GM18505 (cell line): ENCODE measurements around the gene TEKT1.
"Not testable (repeated sequence)": the region's sequence is repeated elsewhere in the genome, so short reads cannot be mapped to it uniquely, and the experiment has no call there.

Experiments used
- ATAC-seq: cut with Tn5 transposase; IDR thresholded peaks from one replicate; pipeline ENCODE4 v1.9.1; 2021; ENCODE audit not compliant: unreplicated experiment
- POLR2A ChIP-seq: IDR thresholded peaks from 4 replicates; pipeline ENCODE4 v1.6.1; 2011; ENCODE audit warnings: borderline replicate concordance; ENCODE audit not compliant: insufficient read depth, insufficient read length; ENCODE audit errors: extremely low read depth

Gene TEKT1

DNA sequence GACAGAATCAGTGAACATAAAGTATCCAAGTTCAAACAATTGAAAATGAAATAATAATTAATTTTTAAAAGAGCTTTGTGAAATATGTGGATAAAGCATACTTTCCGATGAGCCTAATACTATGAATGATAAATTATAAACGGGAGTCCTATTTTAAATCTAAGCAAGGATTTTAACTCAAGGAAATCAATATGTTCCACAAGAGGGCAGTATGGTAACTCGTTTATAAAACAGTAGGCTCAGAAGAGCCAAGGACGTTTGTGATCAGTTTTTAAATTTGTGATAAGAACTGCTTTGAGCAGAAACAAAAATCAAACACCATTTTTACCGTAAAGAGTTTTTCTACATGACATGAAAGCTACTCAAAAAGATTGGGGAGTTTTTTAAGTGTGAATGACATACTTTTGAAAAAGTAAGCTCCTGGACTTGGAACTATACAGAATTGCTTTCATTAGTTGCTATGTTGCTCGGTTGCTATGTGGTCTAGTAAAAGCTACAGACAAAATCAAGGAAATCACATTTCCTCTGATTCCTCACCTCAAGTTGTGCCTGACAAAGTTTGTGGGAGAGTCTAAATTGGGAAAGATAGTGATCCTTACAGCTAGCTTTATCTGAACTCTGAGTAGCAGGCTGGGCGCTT is 11.8 kb upstream of the TEKT1 start:
- no peak for ATAC-seq
- no peak for TF ChIP-seq POLR2A

DNA sequence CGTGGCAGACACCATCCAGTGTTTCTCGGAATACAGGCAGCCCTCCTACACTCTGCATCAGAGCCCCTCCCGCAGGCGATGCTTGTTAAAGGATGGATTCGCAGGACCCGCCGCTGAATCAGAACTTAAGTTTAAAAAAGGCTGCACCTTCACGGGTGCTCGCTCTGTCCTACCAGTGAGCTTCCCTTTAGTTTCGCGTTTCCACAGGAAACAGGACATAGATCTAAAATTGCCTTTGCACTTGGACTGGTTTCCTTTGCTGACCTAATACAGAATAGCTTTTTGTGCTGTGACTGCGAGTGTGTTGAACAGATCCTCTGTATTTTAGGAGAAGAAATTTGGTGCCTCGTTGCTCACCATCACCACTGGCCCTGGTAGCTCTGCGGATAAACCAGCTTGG is 10.2 kb upstream of the TEKT1 start:
- ATAC-seq = not testable (repeated sequence)

DNA sequence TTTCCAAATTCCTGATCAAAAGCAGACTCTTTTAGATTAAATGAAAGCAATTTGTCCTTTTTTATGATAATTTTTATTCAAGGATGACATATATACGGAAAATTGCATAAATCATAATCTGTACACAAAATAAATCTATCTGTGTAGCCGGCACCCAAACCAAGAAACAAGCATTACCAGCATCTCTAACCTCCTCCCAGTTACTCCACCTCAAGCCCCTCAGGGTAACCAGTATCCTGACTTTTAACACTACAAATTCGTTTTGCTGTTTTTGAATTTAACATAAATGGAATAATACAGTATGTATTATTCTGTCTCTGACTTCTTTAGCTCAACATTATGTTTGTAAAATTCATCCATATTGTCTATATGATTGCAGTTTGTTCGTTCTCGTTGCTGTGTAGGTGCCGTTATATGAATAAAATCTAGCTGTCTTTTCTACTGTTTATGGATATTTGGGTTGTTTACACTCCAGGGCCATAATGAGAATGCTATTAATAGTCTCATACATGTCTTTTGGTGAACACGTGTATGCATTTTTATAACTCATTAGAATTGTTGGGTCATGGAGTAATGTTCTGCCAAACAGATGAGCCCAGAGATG is 1.0 kb downstream of the TEKT1 start:
- no peak for ATAC-seq
- no peak for TF ChIP-seq POLR2A

DNA sequence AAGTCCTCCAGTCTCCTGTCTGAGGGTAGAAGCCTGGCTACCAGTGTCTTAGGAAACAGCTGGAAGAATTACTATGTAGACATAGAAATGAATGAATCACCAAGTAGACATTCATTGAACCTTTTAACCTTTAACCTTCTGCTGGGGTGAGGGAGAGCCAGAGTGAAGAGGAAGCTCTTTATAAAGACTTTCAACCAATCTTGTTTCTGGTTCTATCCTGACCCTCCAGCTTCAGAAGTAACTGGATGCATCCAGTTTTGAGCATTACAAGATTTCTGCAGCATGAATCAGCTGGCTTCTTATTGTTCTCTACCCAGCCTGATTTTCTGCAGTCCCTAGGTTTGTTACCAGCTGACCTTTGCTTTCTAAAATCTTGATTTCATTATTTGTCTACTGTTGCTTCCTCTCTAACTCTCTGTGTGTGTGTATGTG is 8.5 kb downstream of the TEKT1 start:
- no peak for ATAC-seq
- no peak for TF ChIP-seq POLR2A

DNA sequence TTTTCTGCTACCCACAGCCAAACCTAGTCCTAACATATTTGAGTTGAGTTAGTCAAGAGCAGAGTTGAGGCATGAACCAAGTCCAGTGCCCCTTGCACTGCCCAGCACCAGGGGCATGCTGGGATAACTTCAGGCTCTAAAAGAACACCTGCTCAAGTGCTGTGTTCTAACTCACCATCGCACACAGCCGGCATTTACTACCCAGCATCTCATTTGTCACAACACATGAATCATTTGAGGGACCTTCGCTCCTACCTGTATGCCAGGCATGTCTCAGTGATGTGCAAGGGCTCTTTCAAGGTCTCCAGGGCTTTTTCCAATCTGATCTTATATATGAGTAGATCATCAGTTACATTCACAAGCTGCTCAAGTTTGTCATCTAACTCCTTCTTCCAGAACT is 12.6 kb downstream of the TEKT1 start:
- no peak for ATAC-seq
- no peak for TF ChIP-seq POLR2A

GRCh38 chr17:6816368-6816767 is 15.2 kb downstream of the TEKT1 start:
- ATAC-seq = not testable (repeated sequence)

DNA sequence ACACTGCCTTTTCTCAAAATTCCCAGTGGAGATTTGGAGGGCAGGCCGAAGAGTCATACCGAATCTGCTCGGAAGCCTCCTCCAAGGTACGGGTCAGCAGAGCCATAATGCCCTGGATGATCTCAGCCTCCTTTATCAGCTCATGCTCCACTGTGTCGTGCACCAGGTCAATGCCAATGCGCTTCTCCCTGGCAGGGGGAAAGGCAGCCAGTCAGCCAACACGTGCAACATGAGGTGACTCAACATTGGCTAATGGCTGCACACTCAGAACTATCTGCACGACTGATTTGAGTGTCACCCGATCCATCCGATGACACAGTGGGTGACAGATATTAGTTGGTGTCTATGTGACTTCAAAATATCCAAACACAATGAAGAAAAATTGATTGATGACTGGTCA is 15.8 kb downstream of the TEKT1 start:
- no peak for TF ChIP-seq POLR2A
- no peak for ATAC-seq

DNA sequence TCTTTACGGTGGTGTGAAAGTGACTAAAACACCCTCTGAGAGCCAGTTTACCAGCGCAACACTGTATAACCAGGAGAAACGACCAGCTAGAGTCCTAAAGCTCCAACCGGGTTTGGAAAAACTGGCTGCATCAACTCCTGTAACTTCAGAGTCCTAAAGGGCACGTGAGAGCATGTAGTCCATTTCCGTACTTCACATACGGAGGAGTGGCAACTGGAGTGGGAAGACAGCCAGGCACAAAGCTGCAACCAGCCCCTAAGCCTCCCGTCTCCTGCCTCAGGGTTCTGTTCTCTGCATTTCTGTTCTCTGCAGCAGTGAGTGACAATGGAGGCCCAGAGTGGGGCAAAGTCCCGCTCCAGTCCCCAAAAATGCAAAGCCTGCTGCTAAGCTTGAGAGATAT is 19.2 kb downstream of the TEKT1 start:
- TF ChIP-seq POLR2A = no peak
- ATAC-seq = no peak

GRCh38 chr17:6811510-6811909 is 20.0 kb downstream of the TEKT1 start:
- no peak for TF ChIP-seq POLR2A
- no peak for ATAC-seq

DNA sequence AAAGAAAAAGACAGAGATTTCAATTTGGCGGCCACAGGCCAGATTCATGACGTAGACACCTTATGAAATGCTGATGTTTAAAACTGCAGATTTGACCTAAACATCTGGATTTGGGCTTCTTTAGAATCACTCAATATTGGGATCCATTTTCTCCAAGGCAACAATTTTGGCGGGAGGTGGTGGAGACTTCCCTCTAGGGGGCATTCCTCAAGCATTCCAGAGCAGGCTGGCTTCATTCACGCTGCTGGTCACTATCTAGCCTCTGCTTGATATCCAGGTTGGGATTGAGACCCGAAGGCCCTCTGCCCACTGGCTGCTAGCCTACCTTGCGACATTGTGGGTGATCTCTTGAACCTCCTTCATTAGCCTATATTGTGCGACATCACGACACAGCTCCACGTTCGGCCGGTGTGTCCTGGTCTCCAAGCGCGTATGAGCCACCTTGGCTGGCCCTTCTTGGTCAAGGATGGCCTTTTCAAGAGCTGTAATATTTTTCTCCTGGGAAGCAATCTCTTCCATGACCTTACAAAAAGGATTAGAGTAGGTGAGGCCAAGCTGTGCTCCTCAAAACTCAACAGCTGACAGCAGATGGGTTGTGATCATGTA is 31.0 kb downstream of the TEKT1 start:
- ATAC-seq = no peak
- TF ChIP-seq POLR2A = no peak

DNA sequence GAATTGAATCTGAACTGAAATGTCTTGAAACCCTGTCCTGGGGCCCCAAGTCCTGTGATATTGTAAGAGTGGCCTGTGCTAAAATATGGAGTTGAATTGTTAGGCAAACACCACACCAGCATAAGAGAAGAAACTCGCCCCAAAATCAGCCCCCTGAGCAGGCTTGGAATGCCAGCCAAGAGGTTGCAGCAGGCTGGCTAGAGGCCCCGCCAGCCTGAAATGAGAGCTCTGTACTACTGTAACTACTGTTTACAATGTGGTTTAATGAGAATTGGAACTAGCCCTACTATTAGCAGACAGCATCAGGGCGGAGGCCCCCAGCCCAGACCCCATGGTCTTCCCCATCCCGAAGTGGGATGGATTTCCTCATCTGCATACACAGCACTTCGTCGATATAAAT is 31.8 kb downstream of the TEKT1 start:
- no peak for ATAC-seq
- no peak for TF ChIP-seq POLR2A

- no peak for ATAC-seq
- TF ChIP-seq POLR2A = no peak
Observed at GRCh38 chr17:6797718-6798351, 33.7 kb downstream of the TEKT1 start.

DNA sequence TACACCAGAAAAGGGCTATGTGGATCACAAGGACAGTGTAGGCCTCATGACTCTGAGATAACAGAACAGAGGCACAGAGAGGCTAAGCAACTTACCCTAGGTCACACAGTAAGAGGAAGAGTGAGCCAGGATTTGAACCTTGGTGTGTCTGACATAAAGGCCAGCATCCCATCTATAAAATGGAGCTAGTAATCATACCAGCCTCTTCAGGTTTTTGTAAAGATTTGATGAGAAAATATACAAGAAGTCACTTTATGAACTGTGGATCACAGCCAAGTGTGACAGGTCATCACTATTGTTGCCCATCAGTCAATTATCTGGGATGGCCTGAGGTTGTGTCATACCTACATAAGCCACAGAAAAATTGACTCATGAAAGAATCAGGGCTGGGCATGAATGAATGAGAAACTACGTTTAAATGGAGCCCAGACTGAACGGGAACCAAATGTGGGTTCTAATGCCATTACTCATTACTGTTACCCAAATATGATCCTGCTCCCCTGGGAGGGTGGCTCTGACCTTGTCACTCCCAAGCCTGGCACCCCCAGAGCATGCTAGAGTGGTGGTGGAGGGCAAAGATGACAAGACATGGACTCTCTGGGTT is 34.5 kb downstream of the TEKT1 start:
- TF ChIP-seq POLR2A = no peak
- no peak for ATAC-seq
